HG03108 (cell line): ENCODE data around the gene INPP5A.
"Not testable (repeated sequence)": the region's sequence is repeated elsewhere in the genome, so short reads cannot be mapped to it uniquely, and the experiment has no call there.

Experiments
- ATAC-seq: cut with Tn5 transposase; IDR thresholded peaks from one replicate; pipeline ENCODE4 v1.9.1; 2021; ENCODE audit warnings: moderate library complexity; ENCODE audit not compliant: unreplicated experiment

INPP5A gene

GRCh38 chr10:132503581-132504421 lies 33.8 kb upstream of the INPP5A start:
- ATAC-seq: no peak

- no peak for ATAC-seq
Observed at GRCh38 chr10:132504501-132505272, 32.9 kb upstream of the INPP5A start.

GRCh38 chr10:132505546-132505945 lies 32.0 kb upstream of the INPP5A start:
- not testable (repeated sequence) for ATAC-seq

GRCh38 chr10:132506711-132507408 lies 30.7 kb upstream of the INPP5A start:
- ATAC-seq: no peak

GRCh38 chr10:132507409-132507955 lies 30.1 kb upstream of the INPP5A start:
- ATAC-seq: no peak

- no peak for ATAC-seq
Observed at GRCh38 chr10:132507956-132508490, 29.6 kb upstream of the INPP5A start.

GRCh38 chr10:132508581-132509443 lies 28.8 kb upstream of the INPP5A start:
- no peak for ATAC-seq

- ATAC-seq: no peak
Observed at GRCh38 chr10:132509506-132510173, 27.9 kb upstream of the INPP5A start.

GRCh38 chr10:132510174-132510611 lies 27.4 kb upstream of the INPP5A start:
- ATAC-seq: no peak

GRCh38 chr10:132511121-132512051 lies 26.2 kb upstream of the INPP5A start:
- ATAC-seq: no peak

GRCh38 chr10:132512052-132512442 lies 25.5 kb upstream of the INPP5A start:
- ATAC-seq: no peak

GRCh38 chr10:132512693-132513345 lies 24.8 kb upstream of the INPP5A start:
- ATAC-seq: no peak

GRCh38 chr10:132514821-132515520 lies 22.6 kb upstream of the INPP5A start:
- no peak for ATAC-seq

GRCh38 chr10:132515811-132516726 lies 21.5 kb upstream of the INPP5A start:
- no peak for ATAC-seq

- ATAC-seq: no peak
Observed at GRCh38 chr10:132516771-132517725, 20.5 kb upstream of the INPP5A start.
